ENCODE results near the gene RARB. TPM values are rescaled to one million over a fixed set of nuclear protein-coding genes. Genes with fewer than 3 reads are reported as not detected.

Gene RARB
- total and polyA plus RNA-seq, 3 donors from 2014 or later = 0.63 to 1.5 (median 0.99) TPM

GRCh38 chr3:25497096-25497495, 69.0 kb downstream of the RARB start:
- no peaks in the 10 kb centered on the region for H3K4me1 ChIP-seq
- no peak overlapping the region for H3K4me3 ChIP-seq
- WGBS, 2 donors = 90 to 97% methylated on average over 10 of the region's 10 CpGs
- H3K9me3 ChIP-seq = no peaks in the 10 kb centered on the region
- H3K27me3 ChIP-seq = no peaks in the 10 kb centered on the region
- intact Hi-C loops (cut with DNase I; ENCODE audit: low total_unique reads) = no loop called here
- no peak for DNase-seq
- no peak for TF ChIP-seq CTCF (IDR thresholded peaks at IDR 0.05)
- no peak for TF ChIP-seq POLR2A (IDR thresholded peaks at IDR 0.05)
- H3K36me3 ChIP-seq (ENCODE audit: low read depth, missing control alignments) = no peaks in the 10 kb centered on the region
- no peak overlapping the region for H3K27ac ChIP-seq

GRCh38 chr3:25500706-25501210, 72.7 kb downstream of the RARB start:
- no peaks in the 10 kb centered on the region for H3K9me3 ChIP-seq
- no peak overlapping the region for H3K4me3 ChIP-seq
- no peak for TF ChIP-seq CTCF (IDR thresholded peaks at IDR 0.05)
- TF ChIP-seq POLR2A (IDR thresholded peaks at IDR 0.05) = no peak
- H3K4me1 ChIP-seq = no peaks in the 10 kb centered on the region
- no peak overlapping the region for H3K27ac ChIP-seq
- intact Hi-C loops (cut with DNase I; ENCODE audit: low total_unique reads) = no loop called here
- WGBS, 2 donors = 78 to 79% methylated on average over 5 of the region's 5 CpGs
- DNase-seq = no peak
- H3K36me3 ChIP-seq (ENCODE audit: low read depth, missing control alignments) = no peaks in the 10 kb centered on the region
- H3K27me3 ChIP-seq = no peaks in the 10 kb centered on the region

- intact Hi-C loops (cut with DNase I; ENCODE audit: low total_unique reads) = no loop called here
- no peaks in the 10 kb centered on the region for H3K27me3 ChIP-seq
- no peak overlapping the region for H3K27ac ChIP-seq
- no peak for DNase-seq
- 91 to 92% methylated on average over 1 of the region's 1 CpG for WGBS, 2 donors
- TF ChIP-seq CTCF (IDR thresholded peaks at IDR 0.05) (no peak), POLR2A (IDR thresholded peaks at IDR 0.05) (no peak)
- H3K9me3 ChIP-seq = no peaks in the 10 kb centered on the region
- no peak overlapping the region for H3K4me3 ChIP-seq
- no peaks in the 10 kb centered on the region for H3K4me1 ChIP-seq
- no peaks in the 10 kb centered on the region for H3K36me3 ChIP-seq (ENCODE audit: low read depth, missing control alignments)
Observed at GRCh38 chr3:25502233-25502632, 74.2 kb downstream of the RARB start.

- DNase-seq = no peak
- WGBS, 2 donors = 85 to 92% methylated on average over 4 of the region's 4 CpGs
- Histone ChIP-seq H3K4me3 (no peak overlapping the region), H3K9me3 (no peaks in the 10 kb centered on the region), H3K4me1 (no peaks in the 10 kb centered on the region), H3K27ac (no peak overlapping the region), H3K36me3 (ENCODE audit: low read depth, missing control alignments) (no peaks in the 10 kb centered on the region), H3K27me3 (no peaks in the 10 kb centered on the region)
- no peak for TF ChIP-seq CTCF (IDR thresholded peaks at IDR 0.05)
- TF ChIP-seq POLR2A (IDR thresholded peaks at IDR 0.05) = no peak
- intact Hi-C loops (cut with DNase I; ENCODE audit: low total_unique reads) = no loop called here
Observed at GRCh38 chr3:25503898-25504301, 75.8 kb downstream of the RARB start.

- 79 to 84% methylated on average over 4 of the region's 4 CpGs for WGBS, 2 donors
- TF ChIP-seq POLR2A (IDR thresholded peaks at IDR 0.05) (no peak), CTCF (IDR thresholded peaks at IDR 0.05) (no peak)
- H3K27ac ChIP-seq = no peak overlapping the region
- no peaks in the 10 kb centered on the region for H3K4me1 ChIP-seq
- H3K9me3 ChIP-seq = no peaks in the 10 kb centered on the region
- intact Hi-C loops (cut with DNase I; ENCODE audit: low total_unique reads) = no loop called here
- no peak for DNase-seq
- H3K4me3 ChIP-seq = no peak overlapping the region
- H3K36me3 ChIP-seq (ENCODE audit: low read depth, missing control alignments) = no peaks in the 10 kb centered on the region
- no peaks in the 10 kb centered on the region for H3K27me3 ChIP-seq
Observed at GRCh38 chr3:25505581-25505980, 77.5 kb downstream of the RARB start.
